HG02840 (cell line): ENCODE measurements around the gene TOMM70.
"Not testable (repeated sequence)": the region's sequence is repeated elsewhere in the genome, so short reads cannot be mapped to it uniquely, and the experiment has no call there.

Experiments used
- ATAC-seq: cut with Tn5 transposase; IDR thresholded peaks from one replicate; pipeline ENCODE4 v1.9.1; 2021; ENCODE audit warnings: mild to moderate bottlenecking, moderate library complexity, moderate number of reproducible peaks; ENCODE audit not compliant: unreplicated experiment, low FRiP score

TOMM70 gene

DNA sequence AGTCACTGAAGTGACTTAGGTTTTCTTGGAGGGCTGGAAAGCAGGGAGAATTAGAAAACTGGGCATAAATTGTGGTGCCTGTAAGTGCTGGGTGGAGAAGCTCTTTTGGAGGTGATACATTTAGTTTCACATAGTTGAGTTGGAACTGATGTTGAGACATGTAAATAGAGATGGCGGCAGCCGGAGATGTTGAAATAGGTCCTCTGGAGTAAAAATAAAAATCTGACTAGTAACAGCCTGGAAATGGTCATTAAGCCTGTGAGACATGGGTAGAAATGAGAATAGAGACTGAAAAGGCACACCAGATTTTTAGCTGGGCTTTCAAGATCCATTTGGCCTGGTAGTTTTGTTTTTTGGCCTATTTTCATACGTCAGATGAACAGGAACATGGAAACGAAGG is 69.2 kb downstream of the TOMM70 start:
- no peak for ATAC-seq

DNA sequence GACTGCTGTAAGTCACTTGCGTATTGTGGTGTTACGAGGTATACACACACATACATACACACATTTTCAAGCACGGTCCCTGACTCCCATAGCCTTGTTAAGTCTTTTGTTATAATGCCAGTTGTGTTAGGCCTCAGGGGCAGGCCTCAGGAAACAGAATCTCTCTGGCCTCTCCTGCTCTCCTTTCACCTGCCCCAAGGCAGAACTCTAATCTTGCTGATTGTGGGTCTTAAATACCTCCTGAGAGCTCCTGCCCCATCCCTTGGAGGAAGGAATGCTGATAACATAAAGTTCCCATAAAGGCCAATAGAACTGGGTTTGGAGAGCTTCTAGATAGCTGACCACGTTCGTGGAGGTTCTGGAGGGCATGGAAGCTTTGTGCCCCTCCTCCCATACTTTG is 70.2 kb downstream of the TOMM70 start:
- ATAC-seq, result no peak

DNA sequence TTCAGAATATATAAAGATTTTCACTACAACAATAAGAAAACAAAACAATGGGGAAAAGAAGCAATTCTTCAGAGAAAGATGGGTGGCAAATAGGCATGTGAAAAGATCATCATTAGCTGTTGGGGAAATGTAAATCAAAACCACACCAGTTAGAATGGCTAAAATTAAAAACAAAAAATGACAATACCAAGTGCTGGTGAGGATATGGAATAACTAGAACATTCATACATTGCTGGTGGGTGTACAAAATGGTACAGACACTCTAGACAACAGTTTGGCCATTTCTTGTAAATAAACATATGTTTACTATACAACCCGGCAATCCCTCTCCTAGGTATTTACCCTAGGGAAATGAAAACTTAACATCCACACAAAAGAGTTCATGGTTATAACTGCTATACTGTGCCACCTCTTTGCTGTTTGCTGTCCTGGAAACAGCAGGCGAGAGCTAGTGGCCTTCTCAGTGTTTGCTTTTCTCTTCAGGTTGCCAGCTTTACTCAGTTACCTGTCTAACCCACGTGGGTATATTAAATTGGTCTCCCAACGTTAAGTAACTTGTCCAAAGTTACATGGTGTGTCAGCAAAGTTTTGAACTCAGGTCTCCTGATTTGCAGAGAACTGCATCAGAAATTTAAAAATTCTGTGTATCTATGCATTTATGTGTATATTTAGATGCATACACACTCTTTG is 70.9 kb downstream of the TOMM70 start:
- ATAC-seq, result no peak

DNA sequence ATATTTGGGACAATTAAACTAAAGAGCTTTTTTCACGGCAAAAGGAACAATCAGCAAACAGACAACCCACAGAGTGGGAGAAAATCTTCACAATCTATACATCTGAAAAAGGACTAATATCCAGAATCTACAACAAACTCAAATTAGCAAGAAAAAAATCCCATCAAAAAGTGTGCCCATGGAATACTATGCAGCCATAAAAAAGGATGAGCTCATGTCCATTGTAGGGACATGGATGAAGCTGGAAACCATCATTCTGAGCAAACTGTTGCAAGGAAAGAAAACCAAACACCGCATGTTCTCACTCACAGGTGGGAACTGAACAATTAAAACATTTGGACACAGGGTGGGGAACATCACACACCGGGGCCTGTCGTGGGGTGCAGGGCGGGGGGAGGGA is 73.5 kb downstream of the TOMM70 start:
- not testable (repeated sequence) for ATAC-seq

DNA sequence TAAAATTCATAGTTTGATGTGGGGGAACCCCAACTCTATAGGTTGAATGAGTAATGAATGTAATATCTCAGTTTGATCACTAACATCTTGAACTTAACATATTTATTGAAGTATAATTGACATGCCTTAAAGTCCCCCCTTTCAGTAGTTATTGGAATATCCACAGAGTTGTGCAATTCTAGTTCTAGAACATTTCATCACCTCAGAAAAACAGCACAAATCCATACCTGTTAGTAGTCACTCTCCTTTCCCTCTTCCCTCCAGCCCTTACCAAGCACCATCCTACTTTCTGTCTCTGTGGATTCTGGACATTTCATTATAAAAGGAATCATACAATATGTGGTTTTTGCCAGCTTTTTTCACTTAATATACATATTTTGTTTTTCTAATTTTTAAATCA is 75.1 kb downstream of the TOMM70 start:
- ATAC-seq, result no peak

DNA sequence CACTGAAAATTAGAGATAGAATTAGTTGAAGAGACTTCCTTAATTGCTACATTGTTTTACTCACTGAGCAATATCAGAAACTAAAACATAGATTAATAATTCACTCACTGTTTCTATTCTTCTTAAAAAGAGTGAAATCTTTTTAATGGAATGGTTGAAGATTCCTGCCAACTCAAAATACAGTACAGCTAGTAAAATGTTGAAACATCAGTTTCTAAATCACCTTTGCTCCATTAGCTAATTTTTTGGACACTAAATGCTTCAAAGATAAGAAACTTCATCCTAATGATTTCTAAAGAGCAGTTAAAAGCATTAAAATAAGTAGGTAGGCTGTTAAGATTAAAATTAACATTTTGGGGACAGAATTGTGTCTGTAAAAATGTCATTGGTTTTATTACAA is 76.8 kb downstream of the TOMM70 start:
- no peak for ATAC-seq

DNA sequence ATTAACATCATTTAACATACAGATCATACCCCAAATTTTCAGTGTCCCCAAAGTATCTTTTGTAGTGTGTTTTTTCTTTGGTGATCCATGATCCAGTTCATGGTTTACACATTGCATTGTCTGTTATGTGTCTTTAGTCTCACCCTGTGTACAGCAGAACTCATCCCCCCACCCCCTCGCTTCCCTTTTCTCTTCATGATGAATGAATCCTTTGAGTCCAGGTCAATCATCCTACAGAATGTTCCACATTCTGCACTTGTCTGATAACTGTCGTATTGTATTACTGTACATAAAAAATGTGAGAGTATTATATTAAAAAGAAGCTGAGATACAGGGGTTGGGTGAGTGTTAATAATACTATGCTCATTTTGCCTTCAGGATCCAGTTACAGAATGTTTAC is 80.9 kb downstream of the TOMM70 start:
- no peak for ATAC-seq

DNA sequence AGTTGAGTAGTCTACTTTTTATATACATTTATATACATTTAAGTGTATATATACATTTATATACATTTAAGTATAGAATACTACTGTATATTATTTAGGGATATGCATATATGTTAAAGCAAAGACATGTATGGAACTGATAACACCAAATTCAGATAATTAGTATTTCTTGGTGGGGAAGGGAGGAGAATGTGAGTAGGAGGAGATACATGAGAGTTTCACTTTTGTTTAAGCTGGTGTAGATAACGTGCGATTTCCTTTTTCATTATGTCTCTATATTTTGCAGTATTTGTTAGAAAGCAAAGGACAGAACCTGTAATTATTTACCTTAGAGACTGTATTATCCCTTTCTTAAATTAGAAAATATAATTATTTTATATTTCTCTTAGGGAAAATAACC is 83.0 kb downstream of the TOMM70 start:
- ATAC-seq, result peak; percentile 54

DNA sequence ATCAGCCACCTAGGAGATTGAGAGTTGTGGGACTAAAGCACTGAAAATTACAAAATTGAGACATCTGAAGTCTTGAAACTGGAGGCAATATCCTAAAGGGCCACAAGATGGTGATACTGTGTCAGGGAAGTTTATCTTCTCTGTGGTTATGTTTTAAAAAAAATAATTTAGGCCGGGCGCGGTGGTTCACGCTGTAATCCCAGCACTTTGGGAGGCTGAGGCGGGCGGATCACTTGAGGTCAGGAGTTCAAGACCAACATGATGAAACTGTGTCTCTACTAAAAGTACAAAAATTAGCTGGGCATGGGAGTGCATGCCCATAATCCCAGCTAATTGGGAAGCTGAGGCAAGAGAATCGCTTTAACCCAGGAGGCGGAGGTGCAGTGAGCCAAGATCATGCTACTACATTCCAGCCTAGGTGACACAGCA is 84.2 kb downstream of the TOMM70 start:
- ATAC-seq, result no peak
